Activated T-cell treated with anti-CD3 and anti-CD28 coated beads, Interleukin-2, amount 50 U/mL, for 48 hours (primary cell): ENCODE results near the gene ALPL.

Source experiments
- DNase-seq, 2 experiments: peaks; one replicate each; pipeline ENCODE4 v3.0.0-alpha.2; 2020

ALPL gene

GRCh38 chr1:21584096-21584495, 74.9 kb downstream of the ALPL start:
- no peak for DNase-seq

GRCh38 chr1:21585037-21585436, 75.8 kb downstream of the ALPL start:
- no peak for DNase-seq

GRCh38 chr1:21586222-21586621, 77.0 kb downstream of the ALPL start:
- no peak for DNase-seq

GRCh38 chr1:21586846-21587601, 77.8 kb downstream of the ALPL start:
- no peak for DNase-seq

- no peak for DNase-seq
Observed at GRCh38 chr1:21587602-21587953, 78.4 kb downstream of the ALPL start.

- no peak for DNase-seq
Observed at GRCh38 chr1:21589618-21590017, 80.4 kb downstream of the ALPL start.

- DNase-seq: no peak
Observed at GRCh38 chr1:21590126-21590880, 81.1 kb downstream of the ALPL start.

GRCh38 chr1:21590934-21591333, 81.7 kb downstream of the ALPL start:
- DNase-seq: no peak

GRCh38 chr1:21592086-21592865, 83.1 kb downstream of the ALPL start:
- DNase-seq: no peak

- no peak for DNase-seq
Observed at GRCh38 chr1:21593231-21593630, 84.0 kb downstream of the ALPL start.

GRCh38 chr1:21594501-21594900, 85.3 kb downstream of the ALPL start:
- DNase-seq: no peak

- DNase-seq: peak; percentile 81 to 84
Observed at GRCh38 chr1:21594935-21595897, 86.0 kb downstream of the ALPL start.

GRCh38 chr1:21596174-21596573, 87.0 kb downstream of the ALPL start:
- no peak for DNase-seq

GRCh38 chr1:21596628-21597027, 87.4 kb downstream of the ALPL start:
- DNase-seq: no peak

- DNase-seq: no peak
Observed at GRCh38 chr1:21597753-21598152, 88.5 kb downstream of the ALPL start.

GRCh38 chr1:21598417-21598816, 89.2 kb downstream of the ALPL start:
- DNase-seq: no peak

GRCh38 chr1:21598904-21599303, 89.7 kb downstream of the ALPL start:
- no peak for DNase-seq

- no peak for DNase-seq
Observed at GRCh38 chr1:21599402-21599801, 90.2 kb downstream of the ALPL start.

- DNase-seq: no peak
Observed at GRCh38 chr1:21601278-21602048, 92.2 kb downstream of the ALPL start.

- DNase-seq: no peak
Observed at GRCh38 chr1:21603177-21604138, 94.2 kb downstream of the ALPL start.
